ENCODE measurements around the gene SPTAN1. TPM values are rescaled to one million over a fixed set of nuclear protein-coding genes. Genes with fewer than 3 reads are reported as not detected.

The SPTAN1 gene
- polyA plus RNA-seq, 1 experiment = 211 TPM

DNA sequence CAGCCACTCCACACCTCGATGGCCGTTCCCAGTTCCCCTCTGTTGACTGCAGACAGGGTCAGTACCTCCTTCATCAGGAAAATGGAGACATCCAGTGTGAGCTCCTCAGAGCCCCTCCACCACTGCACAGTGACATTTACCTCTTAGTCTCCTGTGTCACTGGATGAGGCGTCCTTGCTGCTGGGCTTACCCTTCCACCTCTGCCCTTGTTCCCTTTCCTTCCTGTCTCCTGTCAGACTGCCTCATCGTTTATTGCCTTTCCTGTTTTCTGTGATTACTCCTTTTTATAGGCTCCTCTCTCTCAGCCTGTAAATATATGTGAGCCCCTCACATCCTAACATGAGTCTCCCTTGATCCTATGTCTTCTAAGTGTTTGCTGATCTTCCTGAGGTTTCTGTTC, 23.2 kb upstream of the SPTAN1 start:
- DNase-seq (ENCODE audit: low read depth, low spot score) = no peak
- Histone ChIP-seq H3K4me3 (ENCODE audit: low read depth, low read length) (no peak overlapping the region), H3K27me3 (ENCODE audit: control insufficient read depth, insufficient read depth, low read length) (no peaks in the 10 kb centered on the region), H3K27ac (ENCODE audit: low read depth, low read length) (peak overlapping the region; percentile 22), H3K9me3 (ENCODE audit: control insufficient read depth, insufficient read depth, low read length) (no peaks in the 10 kb centered on the region)
- POLR2A ChIA-PET = interaction anchor here (1.2 kb wide), 1 partner anchor 23 kb away, joined by 6 read pairs; the partner anchor contains the start of gene SPTAN1
- CTCF ChIA-PET = no interaction called here
- TF ChIP-seq, protein P1, sequence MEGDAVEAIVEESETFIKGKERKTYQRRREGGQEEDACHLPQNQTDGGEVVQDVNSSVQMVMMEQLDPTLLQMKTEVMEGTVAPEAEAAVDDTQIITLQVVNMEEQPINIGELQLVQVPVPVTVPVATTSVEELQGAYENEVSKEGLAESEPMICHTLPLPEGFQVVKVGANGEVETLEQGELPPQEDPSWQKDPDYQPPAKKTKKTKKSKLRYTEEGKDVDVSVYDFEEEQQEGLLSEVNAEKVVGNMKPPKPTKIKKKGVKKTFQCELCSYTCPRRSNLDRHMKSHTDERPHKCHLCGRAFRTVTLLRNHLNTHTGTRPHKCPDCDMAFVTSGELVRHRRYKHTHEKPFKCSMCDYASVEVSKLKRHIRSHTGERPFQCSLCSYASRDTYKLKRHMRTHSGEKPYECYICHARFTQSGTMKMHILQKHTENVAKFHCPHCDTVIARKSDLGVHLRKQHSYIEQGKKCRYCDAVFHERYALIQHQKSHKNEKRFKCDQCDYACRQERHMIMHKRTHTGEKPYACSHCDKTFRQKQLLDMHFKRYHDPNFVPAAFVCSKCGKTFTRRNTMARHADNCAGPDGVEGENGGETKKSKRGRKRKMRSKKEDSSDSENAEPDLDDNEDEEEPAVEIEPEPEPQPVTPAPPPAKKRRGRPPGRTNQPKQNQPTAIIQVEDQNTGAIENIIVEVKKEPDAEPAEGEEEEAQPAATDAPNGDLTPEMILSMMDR (IDR thresholded peaks at IDR 0.05; ENCODE audit: low read depth, low read length) = no peak

DNA sequence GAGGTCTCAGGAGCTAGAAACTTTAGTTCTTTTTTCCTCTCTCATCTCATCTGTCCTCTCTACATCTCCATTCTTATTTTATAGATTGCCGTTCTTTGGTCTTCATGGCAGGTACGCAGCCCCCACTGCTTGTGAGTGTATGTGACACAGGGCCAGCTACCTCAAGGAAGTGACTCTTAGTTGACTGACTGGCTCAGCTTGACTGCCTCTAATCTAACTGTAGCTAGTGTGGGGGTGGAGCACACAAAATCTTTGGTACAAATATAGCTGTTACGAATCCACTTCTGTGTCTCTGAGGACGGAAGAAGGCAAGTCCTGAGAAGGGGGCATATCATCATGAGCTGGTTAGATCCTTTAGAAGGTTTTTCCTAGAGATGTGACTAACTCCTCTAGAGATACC, 19.8 kb upstream of the SPTAN1 start:
- Histone ChIP-seq H3K4me3 (ENCODE audit: low read depth, low read length) (no peak overlapping the region), H3K27me3 (ENCODE audit: control insufficient read depth, insufficient read depth, low read length) (no peaks in the 10 kb centered on the region), H3K27ac (ENCODE audit: low read depth, low read length) (no peak overlapping the region), H3K9me3 (ENCODE audit: control insufficient read depth, insufficient read depth, low read length) (no peaks in the 10 kb centered on the region)
- ChIA-PET CTCF (no interaction called here), POLR2A (interaction anchor here (0.7 kb wide), 1 partner anchor 19 kb away, joined by 3 read pairs; no protein-coding TSS in a partner anchor)
- no peak for DNase-seq (ENCODE audit: low read depth, low spot score)
- TF ChIP-seq, protein P1 (IDR thresholded peaks at IDR 0.05; ENCODE audit: low read depth, low read length) = no peak

DNA sequence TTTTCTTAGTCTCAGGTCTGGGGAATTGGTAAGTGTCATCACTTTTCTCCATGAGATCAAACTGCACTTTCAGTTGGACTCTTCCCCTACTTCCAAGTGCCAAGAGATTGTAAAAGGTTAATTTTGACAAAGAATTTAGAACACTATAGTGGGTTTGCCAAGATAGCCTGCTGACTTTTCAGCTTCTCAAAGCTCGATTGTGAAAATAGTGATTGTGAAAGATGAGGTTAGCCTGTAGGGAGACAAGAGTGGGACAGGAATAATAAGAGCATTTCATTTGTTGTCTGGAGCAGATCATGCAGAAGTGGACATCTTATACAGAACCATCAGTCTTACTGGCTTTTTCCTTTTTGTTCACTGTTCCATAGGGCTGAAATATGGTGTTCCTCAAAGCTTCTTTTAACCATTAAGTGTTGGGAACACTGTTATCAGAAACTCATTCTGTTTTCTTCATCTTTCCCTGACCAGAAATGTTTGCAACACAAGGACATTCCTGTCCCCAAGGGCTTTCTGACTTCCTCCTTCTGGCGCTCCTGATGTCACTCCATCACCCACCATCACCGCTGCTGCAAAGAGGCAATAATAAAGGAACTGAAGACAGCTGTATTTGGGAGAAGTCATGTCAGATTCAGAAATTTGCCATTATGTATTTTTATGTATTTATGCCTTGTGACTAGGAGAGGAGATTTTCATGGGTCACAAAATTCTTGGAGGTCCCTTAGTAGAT, 11.6 kb upstream of the SPTAN1 start:
- no peaks in the 10 kb centered on the region for H3K9me3 ChIP-seq (ENCODE audit: control insufficient read depth, insufficient read depth, low read length)
- H3K27ac ChIP-seq (ENCODE audit: low read depth, low read length) = no peak overlapping the region
- ChIA-PET POLR2A (no interaction called here), CTCF (interaction anchor here (0.6 kb wide), 1 partner anchor 246 kb away, joined by 7 read pairs; no protein-coding TSS in a partner anchor)
- TF ChIP-seq, protein P1 (IDR thresholded peaks at IDR 0.05; ENCODE audit: low read depth, low read length) = no peak
- H3K4me3 ChIP-seq (ENCODE audit: low read depth, low read length) = no peak overlapping the region
- no peaks in the 10 kb centered on the region for H3K27me3 ChIP-seq (ENCODE audit: control insufficient read depth, insufficient read depth, low read length)
- no peak for DNase-seq (ENCODE audit: low read depth, low spot score)

DNA sequence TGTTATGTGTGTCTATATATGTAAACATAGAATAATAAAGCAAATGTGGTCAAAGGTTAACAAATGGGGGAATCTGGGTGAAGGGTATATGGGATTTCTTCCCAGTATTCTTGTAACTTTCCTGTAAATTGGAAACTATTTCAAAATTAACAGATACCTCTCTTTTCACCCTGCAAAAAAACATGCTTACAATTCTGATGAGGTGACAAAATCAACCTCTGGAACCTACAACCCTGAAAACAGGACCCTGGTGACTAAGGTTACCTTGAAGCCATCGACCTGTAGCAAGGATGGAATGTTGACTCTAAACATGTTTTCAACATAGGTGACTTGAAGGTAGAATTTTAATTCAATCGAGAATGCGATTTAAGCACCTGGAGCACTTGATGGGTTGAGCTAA, 5.9 kb upstream of the SPTAN1 start:
- ChIA-PET POLR2A (no interaction called here), CTCF (no interaction called here)
- no peak overlapping the region for H3K27ac ChIP-seq (ENCODE audit: low read depth, low read length)
- TF ChIP-seq, protein P1 (IDR thresholded peaks at IDR 0.05; ENCODE audit: low read depth, low read length) = no peak
- no peaks in the 10 kb centered on the region for H3K27me3 ChIP-seq (ENCODE audit: control insufficient read depth, insufficient read depth, low read length)
- H3K4me3 ChIP-seq (ENCODE audit: low read depth, low read length) = no peak overlapping the region
- H3K9me3 ChIP-seq (ENCODE audit: control insufficient read depth, insufficient read depth, low read length) = no peaks in the 10 kb centered on the region
- DNase-seq (ENCODE audit: low read depth, low spot score) = no peak

DNA sequence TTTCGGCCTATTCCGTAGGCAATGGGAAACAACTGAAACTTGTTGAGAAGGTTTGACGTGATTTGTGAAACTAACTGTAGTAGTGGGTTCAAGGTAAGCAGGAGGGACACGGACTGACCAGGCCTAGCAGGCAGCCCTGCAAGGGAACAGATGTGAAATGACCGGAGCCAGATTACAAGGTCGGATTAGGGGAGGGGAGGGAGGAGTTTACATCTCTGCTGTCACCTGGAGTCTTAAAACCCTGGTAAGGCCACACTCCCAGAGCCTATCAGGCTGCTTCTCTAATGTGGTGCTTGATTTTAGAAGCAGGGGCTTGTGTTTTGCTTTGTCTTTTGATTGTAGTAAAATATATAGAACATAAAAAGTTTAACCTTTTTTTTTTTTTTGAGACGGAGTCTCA, 3.5 kb upstream of the SPTAN1 start:
- Histone ChIP-seq H3K4me3 (ENCODE audit: low read depth, low read length) (no peak overlapping the region), H3K27me3 (ENCODE audit: control insufficient read depth, insufficient read depth, low read length) (no peaks in the 10 kb centered on the region), H3K27ac (ENCODE audit: low read depth, low read length) (no peak overlapping the region), H3K9me3 (ENCODE audit: control insufficient read depth, insufficient read depth, low read length) (no peaks in the 10 kb centered on the region)
- ChIA-PET POLR2A (interaction anchor here (0.7 kb wide), 1 partner anchor 15 kb away, joined by 7 read pairs; no protein-coding TSS in a partner anchor), CTCF (no interaction called here)
- no peak for DNase-seq (ENCODE audit: low read depth, low spot score)
- TF ChIP-seq, protein P1 (IDR thresholded peaks at IDR 0.05; ENCODE audit: low read depth, low read length) = no peak
